GM23248 (cell line): Measurements from ENCODE around the gene FAM174B.

Experiments
- EZH2 ChIP-seq: fragments of 200-600 bp; sonication (generic); IDR thresholded peaks from 2 replicates; pipeline ENCODE4 v1.6.1; 2018; ENCODE audit warnings: antibody characterized with exemption, mild to moderate bottlenecking; ENCODE audit not compliant: insufficient read depth, poor library complexity, severe bottlenecking
- EZH2phosphoT487 ChIP-seq: fragments of 200-600 bp; sonication (generic); IDR thresholded peaks from 2 replicates; pipeline ENCODE4 v1.6.1; 2018; ENCODE audit warnings: antibody characterized with exemption, moderate library complexity, mild to moderate bottlenecking, low read depth; ENCODE audit not compliant: insufficient read depth

DNA sequence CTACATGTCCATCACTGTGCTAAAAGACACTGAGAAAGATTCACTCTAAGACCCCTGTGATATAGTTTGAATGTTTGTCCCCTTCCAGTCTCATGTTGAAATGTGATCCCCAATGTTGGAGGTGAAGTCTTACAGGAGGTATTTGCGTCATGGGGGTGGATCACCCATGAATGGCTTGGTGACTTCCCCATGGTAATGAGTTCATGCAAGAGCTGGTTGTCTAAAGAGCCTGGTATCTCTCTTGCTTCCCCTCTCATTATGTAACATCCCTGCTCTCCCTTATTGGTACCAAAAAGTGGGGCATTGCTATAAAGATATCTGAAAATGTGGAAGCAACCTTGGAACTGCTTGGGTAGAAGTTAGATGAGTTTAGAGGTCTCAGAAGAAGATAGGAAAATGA is 32.2 kb upstream of the FAM174B start:
- no peak for TF ChIP-seq EZH2
- no peak for TF ChIP-seq EZH2phosphoT487
